Esophagus squamous epithelium (tissue), 5 donors: Measurements from ENCODE around the gene FAM168A. TPM values are rescaled to one million over a fixed set of nuclear protein-coding genes. Genes with fewer than 3 reads are reported as not detected.
"Not testable (repeated sequence)": the region's sequence is repeated elsewhere in the genome, so short reads cannot be mapped to it uniquely, and the experiment has no call there.

ENCODE experiments used
- DNase-seq: peaks from one replicate; lab custom pipeline; 2025; lab: John Stamatoyannopoulos, UW
- H3K27ac ChIP-seq, 4 donors: fragments of 200-600 bp; sonication (generic); one replicate each; pipeline ENCODE4 v1.5.1; 2016 to 2019; ENCODE audit warnings: mild to moderate bottlenecking in 1 of 4
- H3K27me3 ChIP-seq, 4 donors: fragments of 200-600 bp; sonication (generic); 1 replicate in 3 of 4; 2 replicates in 1 of 4; pipeline versions ENCODE4 v1.5.1 to v1.6.0; 2017 to 2021; ENCODE audit warnings: antibody characterized with exemption in 1 of 4
- H3K36me3 ChIP-seq, 3 donors: fragments of 200-600 bp; sonication (generic); one replicate each; pipeline ENCODE4 v1.5.1; 2016 to 2019
- H3K4me1 ChIP-seq, 3 donors: fragments of 200-600 bp; sonication (generic); one replicate each; pipeline ENCODE4 v1.5.1; 2017 to 2019
- H3K4me3 ChIP-seq, 4 donors: fragments of 200-600 bp; sonication (generic); 1 replicate in 3 of 4; 2 replicates in 1 of 4; pipeline ENCODE4 v1.5.1; 2016 to 2019; ENCODE audit warnings: mild to moderate bottlenecking in 2 of 4, moderate library complexity in 1 of 4
- H3K9me3 ChIP-seq, 3 donors: fragments of 200-600 bp; sonication (generic); one replicate each; pipeline ENCODE4 v1.5.1; 2016 to 2019
- CTCF ChIP-seq, 6 experiments: fragments of 450-650 bp in 4 of 6; fragments of 200-600 bp in 2 of 6; sonication (generic) in 2 of 6; IDR thresholded peaks; one replicate each; pipeline ENCODE4 v1.5.1; 2016 to 2019; ENCODE audit warnings: antibody characterized with exemption in 6 of 6, mild to moderate bottlenecking in 4 of 6, moderate library complexity in 4 of 6
- POLR2A ChIP-seq, 4 donors: fragments of 450-650 bp; IDR thresholded peaks; one replicate each; pipeline ENCODE4 v1.6.1; 2017; ENCODE audit warnings: antibody characterized with exemption in 4 of 4, mild to moderate bottlenecking in 4 of 4, moderate library complexity in 3 of 4
- WGBS, 2 donors: methylation state at CpG; one replicate each; pipeline ENCODE4 v1.1.5; 2018; 5-methylcytosine and 5-hydroxymethylcytosine counted together
- intact Hi-C: fragments of 100-400 bp; cut with DNase I; formaldehyde crosslinking; loops from one replicate; pipeline ENCODE4 v1.15.0; 2022
- total RNA-seq, 4 donors: library from RNA; depleted of rRNA; stranded (reverse); fragments of >200 nt; gene quantifications; one replicate each; pipeline ENCODE4 v1.1.0, GENCODE V29; 2016
- donor health status: DM: yes; HTN: yes; CAD: no.

Gene FAM168A
- total RNA-seq, 4 donors from 2014 or later, result 7.0 to 15.5 (median 12.3) TPM

GRCh38 chr11:73578592-73579185 is 19.2 kb downstream of the FAM168A start:
- H3K27ac ChIP-seq, result no peak overlapping the region
- intact Hi-C loops, result no loop called here

GRCh38 chr11:73577496-73577917 is 20.4 kb downstream of the FAM168A start:
- Histone ChIP-seq H3K27me3 (no peaks in the 10 kb centered on the region), H3K27ac (no peak overlapping the region), H3K9me3 (no peaks in the 10 kb centered on the region), H3K36me3 (no peaks in the 10 kb centered on the region), H3K4me3 (no peak overlapping the region), H3K4me1 (peaks cover 0 to 10% (median 0%) of the 10 kb centered on the region in 3 donors)
- DNase-seq, result no peak
- 63 to 64% methylated on average over 1 of the region's 1 CpG for WGBS, 2 donors
- TF ChIP-seq CTCF (IDR thresholded peaks at IDR 0.05), result no peak
- TF ChIP-seq POLR2A (IDR thresholded peaks at IDR 0.05), result no peak
- intact Hi-C loops, result no loop called here

More at GRCh38 chr11:73578592-73579185, 19.2 kb downstream of the FAM168A start:
- Histone ChIP-seq H3K9me3 (no peaks in the 10 kb centered on the region), H3K36me3 (no peaks in the 10 kb centered on the region), H3K4me1 (peaks cover 0 to 10% (median 0%) of the 10 kb centered on the region in 3 donors), H3K27me3 (no peaks in the 10 kb centered on the region), H3K4me3 (no peak overlapping the region)
- DNase-seq, result no peak
- TF ChIP-seq CTCF (IDR thresholded peaks at IDR 0.05) (no peak), POLR2A (IDR thresholded peaks at IDR 0.05) (no peak)
- WGBS, 2 donors, result 53 to 69% methylated on average over 2 of the region's 2 CpGs

- WGBS, 2 donors, result 86 to 88% methylated on average over 4 of the region's 4 CpGs
- Histone ChIP-seq H3K36me3 (no peaks in the 10 kb centered on the region), H3K27me3 (no peaks in the 10 kb centered on the region), H3K27ac (no peak overlapping the region), H3K4me3 (no peak overlapping the region), H3K4me1 (peaks cover 0 to 10% (median 0%) of the 10 kb centered on the region in 3 donors), H3K9me3 (no peaks in the 10 kb centered on the region)
- intact Hi-C loops, result no loop called here
- no peak for TF ChIP-seq CTCF (IDR thresholded peaks at IDR 0.05)
- TF ChIP-seq POLR2A (IDR thresholded peaks at IDR 0.05), result no peak
- DNase-seq, result no peak
Observed at GRCh38 chr11:73576185-73576614, 21.7 kb downstream of the FAM168A start.

- H3K27me3 ChIP-seq, H3K4me3 ChIP-seq, H3K9me3 ChIP-seq, H3K36me3 ChIP-seq, DNase-seq, intact Hi-C loops, H3K27ac ChIP-seq: not testable (repeated sequence)
- H3K4me1 ChIP-seq, result peaks cover 0 to 13% (median 0%) of the 10 kb centered on the region in 3 donors
- WGBS, 2 donors, result no CpG with 5 or more reads among the region's 30 CpGs
Observed at GRCh38 chr11:73571982-73572381, 25.9 kb downstream of the FAM168A start.

- H3K4me1 ChIP-seq, result peaks cover 0 to 13% (median 0%) of the 10 kb centered on the region in 3 donors
- WGBS, 2 donors, result 47 to 50% methylated on average over 1 of the region's 1 CpG
- H3K27ac ChIP-seq, result peak overlapping the region in 2 of 4 donors; percentile 34 to 48
- H3K9me3 ChIP-seq, result no peaks in the 10 kb centered on the region
- intact Hi-C loops, result no loop called here
- no peaks in the 10 kb centered on the region for H3K27me3 ChIP-seq
- no peak for DNase-seq
- peaks cover 0 to 8% (median 0%) of the 10 kb centered on the region in 3 donors for H3K36me3 ChIP-seq
- no peak for TF ChIP-seq CTCF (IDR thresholded peaks at IDR 0.05)
- no peak for TF ChIP-seq POLR2A (IDR thresholded peaks at IDR 0.05)
- no peak overlapping the region for H3K4me3 ChIP-seq
Observed at GRCh38 chr11:73570415-73571114, 27.3 kb downstream of the FAM168A start.
